Neural cell (in vitro differentiated cells): ENCODE data around the gene CPSF3. TPM values are rescaled to one million over a fixed set of nuclear protein-coding genes. Genes with fewer than 3 reads are reported as not detected.
A peak's percentile ranks its signal among the peaks of the same experiment; 100 is the strongest.

Experiments
- H2AFZ ChIP-seq: fragments of 200-600, 300-800 bp; sonication (generic), shearing (Covaris generic); 2 replicates; pipeline ENCODE4 v1.6.0; 2014; ENCODE audit warnings: low read depth, mild to moderate bottlenecking, antibody characterized with exemption, low read length, moderate library complexity
- H3F3A ChIP-seq: fragments of 200-600 bp; shearing (Covaris generic); 2 replicates; pipeline ENCODE4 v1.6.1; 2016; ENCODE audit warnings: mild to moderate bottlenecking, moderate library complexity, mixed read lengths, antibody characterized with exemption, low read length; ENCODE audit not compliant: insufficient read depth, poor library complexity, severe bottlenecking
- H3K27ac ChIP-seq: fragments of 200-600, 300-800 bp; sonication (generic), shearing (Covaris generic); 2 replicates; pipeline ENCODE4 v1.5.1; 2014; ENCODE audit warnings: mild to moderate bottlenecking, low read length, moderate library complexity
- H3K27me3 ChIP-seq: fragments of 300-800, 200-600 bp; sonication (generic), shearing (Covaris generic); 2 replicates; pipeline ENCODE4 v1.6.0; 2014; ENCODE audit warnings: mild to moderate bottlenecking, low read depth, low read length, moderate library complexity; ENCODE audit not compliant: insufficient read depth
- H3K36me3 ChIP-seq: fragments of 300-800, 200-600 bp; sonication (generic), shearing (Covaris generic); 2 replicates; pipeline ENCODE4 v1.5.1; 2014; ENCODE audit warnings: mild to moderate bottlenecking, antibody characterized with exemption, low read length, moderate library complexity; ENCODE audit not compliant: insufficient read depth
- H3K4me2 ChIP-seq: fragments of 300-800, 200-600 bp; sonication (generic), shearing (Covaris generic); 2 replicates; pipeline ENCODE4 v1.6.0; 2014; ENCODE audit warnings: mild to moderate bottlenecking, low read length
- H3K4me3 ChIP-seq: fragments of 300-800, 200-600 bp; sonication (generic), shearing (Covaris generic); 2 replicates; pipeline ENCODE4 v1.5.1; 2014; ENCODE audit warnings: mild to moderate bottlenecking, low read length, moderate library complexity
- H3K79me2 ChIP-seq: fragments of 200-600 bp; shearing (Covaris generic); replicated peaks from 2 replicates; pipeline ENCODE4 v1.6.0; 2014; ENCODE audit warnings: mild to moderate bottlenecking, low read length, moderate library complexity; ENCODE audit not compliant: insufficient read depth
- H3K9ac ChIP-seq: fragments of 300-800, 200-600 bp; sonication (generic), shearing (Covaris generic); 2 replicates; pipeline ENCODE4 v1.6.1; 2016; ENCODE audit warnings: mild to moderate bottlenecking, low read length, mixed read lengths
- H3K9me2 ChIP-seq: fragments of 200-600 bp; shearing (Covaris generic); 2 replicates; pipeline ENCODE4 v1.6.1; 2016; ENCODE audit warnings: mild to moderate bottlenecking, low read length, mixed read lengths; ENCODE audit not compliant: insufficient read depth
- H3K9me3 ChIP-seq: fragments of 200-600, 300-800 bp; sonication (generic), shearing (Covaris generic); 2 replicates; pipeline ENCODE4 v1.6.1; 2016; ENCODE audit warnings: mild to moderate bottlenecking, mixed run types, low read length, moderate library complexity, mixed read lengths
- H4K20me1 ChIP-seq: fragments of 200-600 bp; shearing (Covaris generic); 2 replicates; pipeline ENCODE4 v1.6.1; 2016; ENCODE audit warnings: mild to moderate bottlenecking, mixed run types; ENCODE audit not compliant: insufficient read depth
- CTCF ChIP-seq: fragments of 450-650 bp; IDR thresholded peaks from 2 replicates; pipeline ENCODE4 v1.5.1; 2014; ENCODE audit warnings: antibody characterized with exemption, mild to moderate bottlenecking, moderate library complexity; ENCODE audit not compliant: poor library complexity, severe bottlenecking
- EP300 ChIP-seq: fragments of 450-650 bp; conservative IDR thresholded peaks from 2 replicates; pipeline ENCODE4 v1.6.1; 2014; ENCODE audit warnings: antibody characterized with exemption, mild to moderate bottlenecking, moderate library complexity; ENCODE audit not compliant: poor library complexity, severe bottlenecking
- EZH2 ChIP-seq: fragments of 200-600, 300-800 bp; shearing (Covaris generic), sonication (generic); IDR thresholded peaks from 2 replicates; pipeline ENCODE4 v1.6.1; 2014; ENCODE audit warnings: antibody characterized with exemption, low read length, borderline replicate concordance, mild to moderate bottlenecking; ENCODE audit not compliant: insufficient read depth, poor library complexity, severe bottlenecking
- MXI1 ChIP-seq: fragments of 450-650 bp; conservative IDR thresholded peaks from 2 replicates; pipeline ENCODE4 v1.6.1; 2014; ENCODE audit warnings: antibody characterized with exemption, mild to moderate bottlenecking; ENCODE audit not compliant: poor library complexity, severe bottlenecking
- POLR2AphosphoS5 ChIP-seq: IDR thresholded peaks from 2 replicates; pipeline ENCODE4 v1.6.1; 2012
- RAD21 ChIP-seq: fragments of 450-650 bp; conservative IDR thresholded peaks from 2 replicates; pipeline ENCODE4 v1.6.1; 2014; ENCODE audit warnings: antibody characterized with exemption, mild to moderate bottlenecking, moderate library complexity
- REST ChIP-seq: IDR thresholded peaks from 2 replicates; pipeline ENCODE4 v1.6.1; 2012; ENCODE audit warnings: borderline replicate concordance
- SMC3 ChIP-seq: fragments of 450-650 bp; conservative IDR thresholded peaks from 2 replicates; pipeline ENCODE4 v1.6.1; 2014; ENCODE audit warnings: antibody characterized with exemption, mild to moderate bottlenecking, moderate library complexity; ENCODE audit not compliant: poor library complexity
- TAF1 ChIP-seq: IDR thresholded peaks from 2 replicates; pipeline ENCODE4 v1.6.1; 2012; ENCODE audit warnings: low read depth
- polyA plus RNA-seq: library from polyadenylated mRNA; depleted of rRNA; stranded (reverse); fragments of >200 nt; gene quantifications from 2 replicates; pipeline ENCODE4 v1.2.3, GENCODE V29; 2014

The CPSF3 gene
- polyA plus RNA-seq, 1 donor from 2014 or later: 56.0 TPM

DNA sequence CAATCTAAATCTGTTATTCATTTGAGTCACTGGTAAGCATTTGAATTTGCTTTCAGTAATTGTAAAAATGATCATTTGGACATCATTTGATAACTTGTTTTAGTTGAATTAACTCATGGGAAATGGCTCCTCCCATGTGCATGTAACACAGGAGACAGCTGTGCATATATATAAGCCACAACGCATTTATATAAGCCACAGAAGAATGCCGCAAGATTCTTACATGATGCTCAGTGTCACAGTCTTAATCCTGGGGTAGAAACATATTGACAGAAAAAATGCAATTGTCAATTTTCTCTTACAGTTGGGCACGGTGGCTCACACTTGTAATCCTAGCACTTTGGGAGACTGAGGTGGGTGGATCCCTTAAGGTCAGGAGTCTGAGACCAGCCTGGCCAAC, 37.6 kb downstream of the CPSF3 start:
- H3K9me3 ChIP-seq: no peaks in the 10 kb centered on the region
- H2AFZ ChIP-seq: no peak overlapping the region
- H3K9me2 ChIP-seq: no peaks in the 10 kb centered on the region
- H3F3A ChIP-seq: no peaks in the 10 kb centered on the region
- no peak overlapping the region for H3K27ac ChIP-seq
- H3K4me3 ChIP-seq: no peak overlapping the region
- no peaks in the 10 kb centered on the region for H3K27me3 ChIP-seq
- H3K36me3 ChIP-seq: no peaks in the 10 kb centered on the region
- H3K9ac ChIP-seq: no peak overlapping the region
- H4K20me1 ChIP-seq: no peaks in the 10 kb centered on the region
- no peaks in the 10 kb centered on the region for H3K79me2 ChIP-seq
- no peak for TF ChIP-seq EP300
- no peak for TF ChIP-seq RAD21
- TF ChIP-seq MXI1: no peak
- no peak for TF ChIP-seq TAF1
- TF ChIP-seq POLR2AphosphoS5: no peak
- no peak for TF ChIP-seq SMC3
- TF ChIP-seq REST: no peak
- no peak for TF ChIP-seq EZH2
- TF ChIP-seq CTCF: no peak
- no peak overlapping the region for H3K4me2 ChIP-seq

- no peaks in the 10 kb centered on the region for H3K36me3 ChIP-seq
- peak; percentile 28 for TF ChIP-seq MXI1
- TF ChIP-seq REST: no peak
- peak; percentile 31 for TF ChIP-seq CTCF
- peak; percentile 20 for TF ChIP-seq SMC3
- no peak for TF ChIP-seq TAF1
- TF ChIP-seq POLR2AphosphoS5: no peak
- peak; percentile 53 for TF ChIP-seq EP300
- TF ChIP-seq EZH2: no peak
- no peak for TF ChIP-seq RAD21
- no peaks in the 10 kb centered on the region for H4K20me1 ChIP-seq
- no peak overlapping the region for H3K4me3 ChIP-seq
- H3K9me3 ChIP-seq: no peaks in the 10 kb centered on the region
- peak overlapping the region; percentile 15 for H3K27ac ChIP-seq
- no peaks in the 10 kb centered on the region for H3K9me2 ChIP-seq
- no peaks in the 10 kb centered on the region for H3K27me3 ChIP-seq
- no peak overlapping the region for H3K9ac ChIP-seq
- no peak overlapping the region for H3K4me2 ChIP-seq
- no peak overlapping the region for H2AFZ ChIP-seq
- no peaks in the 10 kb centered on the region for H3F3A ChIP-seq
- no peaks in the 10 kb centered on the region for H3K79me2 ChIP-seq
Observed at GRCh38 chr2:9462313-9462712, 38.9 kb downstream of the CPSF3 start.
